Liver (tissue), 9 donors: ENCODE measurements around the gene NLGN1. TPM values are rescaled to one million over a fixed set of nuclear protein-coding genes. Genes with fewer than 3 reads are reported as not detected.

Source experiments
- DNase-seq: peaks from one replicate; pipeline ENCODE4 v3.0.0-alpha.2; 2017; ENCODE audit warnings: low spot score
- H3K27ac ChIP-seq, 2 donors: one replicate each; pipeline ENCODE4 v1.7.0; 2013; ENCODE audit warnings: inconsistent platforms in 2 of 2, low read length in 2 of 2, control low read depth in 1 of 2, low read depth in 1 of 2, mild to moderate bottlenecking in 1 of 2
- H3K27me3 ChIP-seq, 4 donors: one replicate each; pipeline versions ENCODE4 v1.6.1 to v1.7.0; 2013; ENCODE audit warnings: low read length in 3 of 4, inconsistent platforms in 1 of 4, mild to moderate bottlenecking in 1 of 4, moderate library complexity in 1 of 4; ENCODE audit not compliant: control insufficient read depth in 4 of 4, insufficient read depth in 4 of 4
- H3K36me3 ChIP-seq, 4 donors: one replicate each; pipeline versions ENCODE4 v1.6.1 to v1.7.0; 2013; ENCODE audit warnings: low read length in 3 of 4, mild to moderate bottlenecking in 3 of 4, low read depth in 1 of 4, moderate library complexity in 1 of 4; ENCODE audit not compliant: control insufficient read depth in 4 of 4, insufficient read depth in 3 of 4
- H3K4me1 ChIP-seq, 4 donors: one replicate each; pipeline versions ENCODE4 v1.6.1 to v1.7.0; 2013; ENCODE audit warnings: low read length in 3 of 4, mild to moderate bottlenecking in 3 of 4, moderate library complexity in 1 of 4; ENCODE audit not compliant: control insufficient read depth in 4 of 4, insufficient read depth in 4 of 4
- H3K4me3 ChIP-seq, 3 donors: one replicate each; pipeline versions ENCODE4 v1.6.1 to v1.7.0; 2013; ENCODE audit warnings: low read length in 3 of 3, control low read depth in 1 of 3, low read depth in 1 of 3, mild to moderate bottlenecking in 1 of 3
- H3K9ac ChIP-seq, 2 donors: one replicate each; pipeline ENCODE4 v1.7.0; 2013; ENCODE audit warnings: low read length in 2 of 2, mild to moderate bottlenecking in 2 of 2, moderate library complexity in 2 of 2, control low read depth in 1 of 2, low read depth in 1 of 2
- H3K9me3 ChIP-seq, 4 donors: one replicate each; pipeline versions ENCODE4 v1.6.1 to v1.7.0; 2013; ENCODE audit warnings: low read length in 3 of 4; ENCODE audit not compliant: control insufficient read depth in 4 of 4
- ATF3 ChIP-seq: IDR thresholded peaks from 2 replicates; pipeline ENCODE4 v1.6.1; 2016; ENCODE audit warnings: antibody characterized with exemption
- CTCF ChIP-seq: fragments of 150-350 bp; IDR thresholded peaks from 2 replicates; pipeline ENCODE4 v1.5.1; 2017; ENCODE audit warnings: improper control_type of control experiment, low read depth, low read length; ENCODE audit not compliant: missing input control
- EGR1 ChIP-seq, 2 donors: IDR thresholded peaks; 2 replicates each; pipeline ENCODE4 v1.6.1; 2016 to 2018; ENCODE audit warnings: antibody characterized with exemption in 2 of 2, low read depth in 2 of 2
- FOXA1 ChIP-seq: IDR thresholded peaks from 2 replicates; pipeline ENCODE4 v1.6.1; 2016; ENCODE audit warnings: antibody characterized with exemption
- FOXA2 ChIP-seq: IDR thresholded peaks from 2 replicates; pipeline ENCODE4 v1.6.1; 2016; ENCODE audit warnings: antibody characterized with exemption
- GABPA ChIP-seq, 2 donors: IDR thresholded peaks in 1 of 2; conservative IDR thresholded peaks in 1 of 2; 2 replicates each; pipeline ENCODE4 v1.6.1; 2016; ENCODE audit warnings: antibody characterized with exemption in 2 of 2, mild to moderate bottlenecking in 1 of 2, moderate library complexity in 1 of 2
- HNF4A ChIP-seq, 2 donors: conservative IDR thresholded peaks; 2 replicates each; pipeline ENCODE4 v1.6.1; 2016; ENCODE audit warnings: antibody characterized with exemption in 2 of 2, mild to moderate bottlenecking in 2 of 2
- HNF4G ChIP-seq: IDR thresholded peaks from 2 replicates; pipeline ENCODE4 v1.6.1; 2016; ENCODE audit warnings: antibody characterized with exemption
- JUND ChIP-seq, 2 donors: IDR thresholded peaks; 2 replicates each; pipeline ENCODE4 v1.6.1; 2016; ENCODE audit warnings: antibody characterized with exemption in 2 of 2
- NR2F2 ChIP-seq: IDR thresholded peaks from 2 replicates; pipeline ENCODE4 v1.6.1; 2016; ENCODE audit warnings: antibody characterized with exemption
- RAD21 ChIP-seq, 2 donors: IDR thresholded peaks; 2 replicates each; pipeline ENCODE4 v1.6.1; 2016; ENCODE audit warnings: antibody characterized with exemption in 2 of 2, mild to moderate bottlenecking in 2 of 2
- RXRA ChIP-seq, 2 donors: IDR thresholded peaks; 2 replicates each; pipeline ENCODE4 v1.6.1; 2017 to 2018; ENCODE audit warnings: antibody characterized with exemption in 2 of 2, mild to moderate bottlenecking in 1 of 2
- SP1 ChIP-seq: IDR thresholded peaks from 2 replicates; pipeline ENCODE4 v1.6.1; 2018; ENCODE audit warnings: antibody characterized with exemption, mild to moderate bottlenecking
- TAF1 ChIP-seq: conservative IDR thresholded peaks from 2 replicates; pipeline ENCODE4 v1.6.1; 2016; ENCODE audit warnings: antibody characterized with exemption, mild to moderate bottlenecking
- YY1 ChIP-seq: IDR thresholded peaks from 2 replicates; pipeline ENCODE4 v1.6.1; 2016; ENCODE audit warnings: antibody characterized with exemption, mild to moderate bottlenecking
- ZBTB33 ChIP-seq: IDR thresholded peaks from 2 replicates; pipeline ENCODE4 v1.6.1; 2016; ENCODE audit warnings: antibody characterized with exemption
- WGBS: extraction: QIAGEN DNeasy Blood & Tissue Kit; methylation state at CpG from one replicate; pipeline ENCODE4 v1.1.7; 2013; 5-methylcytosine and 5-hydroxymethylcytosine counted together
- polyA plus RNA-seq, 2 donors: library from polyadenylated mRNA; stranded (reverse) in 1 of 2; unstranded in 1 of 2; fragments of 200-250 nt in 1 of 2; fragments of >200 nt in 1 of 2; fragmentation: Nextera tagmentation in 1 of 2; extraction: Ambion mirVana in 1 of 2; gene quantifications; one replicate each; pipeline versions ENCODE4 v1.2.1 to v1.2.3, GENCODE V29; 2013 to 2015
- total RNA-seq, 2 donors: library from RNA; depleted of rRNA; stranded (reverse); fragments of >200 nt; gene quantifications; one replicate each; pipeline ENCODE4 v1.2.3, GENCODE V29; 2014
- TF ChIP-seq, protein P1 (sequence below): IDR thresholded peaks from 2 replicates; pipeline ENCODE4 v1.6.1; 2016; ENCODE audit warnings: antibody characterized with exemption
- TF ChIP-seq, protein P2 (sequence below): IDR thresholded peaks from 2 replicates; pipeline ENCODE4 v1.6.1; 2016; ENCODE audit warnings: antibody characterized with exemption, mild to moderate bottlenecking
- donor health status: healthy.
- donor health status: healthy.
- donor health status: healthy.
- donor health status: healthy.
- donor health status: healthy.

NLGN1 gene
- total and polyA plus RNA-seq, 4 donors: 0.02 to 0.67 (median 0.37) TPM; not detected in 1

GRCh38 chr3:173473237-173473636 is 75.7 kb downstream of the NLGN1 start:
- no peak overlapping the region for H3K4me3 ChIP-seq
- no peak overlapping the region for H3K9ac ChIP-seq
- no peak for DNase-seq
- 33% methylated on average over 1 of the region's 1 CpG for WGBS
- TF ChIP-seq GABPA (IDR thresholded peaks at IDR 0.05 in 1 of 2, conservative IDR thresholded peaks at IDR 0.05 in 1 of 2) (no peak), TAF1 (no peak), CTCF (no peak), JUND (IDR thresholded peaks at IDR 0.05) (no peak)
- TF ChIP-seq, protein P1, sequence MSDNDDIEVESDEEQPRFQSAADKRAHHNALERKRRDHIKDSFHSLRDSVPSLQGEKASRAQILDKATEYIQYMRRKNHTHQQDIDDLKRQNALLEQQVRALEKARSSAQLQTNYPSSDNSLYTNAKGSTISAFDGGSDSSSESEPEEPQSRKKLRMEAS: no peak
- H3K4me1 ChIP-seq: no peaks in the 10 kb centered on the region
- no peaks in the 10 kb centered on the region for H3K9me3 ChIP-seq
- no peaks in the 10 kb centered on the region for H3K27me3 ChIP-seq
- no peaks in the 10 kb centered on the region for H3K36me3 ChIP-seq
- H3K27ac ChIP-seq: no peak overlapping the region

DNA sequence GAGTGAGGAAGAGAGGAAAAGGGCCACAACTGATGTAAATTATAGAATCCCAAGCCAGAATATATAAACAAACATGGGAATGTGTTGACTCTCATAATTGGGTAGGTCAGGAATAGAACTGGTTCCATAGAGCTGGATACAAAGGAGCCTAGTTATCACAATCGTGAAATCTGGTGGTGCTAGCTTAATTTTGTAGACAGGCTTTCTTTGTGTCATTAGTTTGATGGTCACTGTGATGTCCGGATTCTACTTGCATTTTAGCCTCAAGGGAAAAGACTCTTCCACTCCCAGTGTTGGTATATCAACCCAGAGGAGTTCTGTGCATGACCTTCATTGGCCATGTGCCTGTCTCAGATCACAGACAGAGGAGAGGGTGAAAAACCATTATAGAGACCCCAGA is 81.8 kb downstream of the NLGN1 start:
- no peak for TF ChIP-seq CTCF
- no peak for TF ChIP-seq ATF3
- no peak for TF ChIP-seq RAD21 (IDR thresholded peaks at IDR 0.05)
- TF ChIP-seq EGR1 (IDR thresholded peaks at IDR 0.05; ENCODE audit: low read depth in 2 of 2): no peak
- TF ChIP-seq RXRA (IDR thresholded peaks at IDR 0.05): no peak
- TF ChIP-seq NR2F2: no peak
- TF ChIP-seq YY1: no peak
- TF ChIP-seq FOXA1: no peak
- no peak for TF ChIP-seq TAF1
- TF ChIP-seq JUND (IDR thresholded peaks at IDR 0.05): no peak
- TF ChIP-seq HNF4A (conservative IDR thresholded peaks at IDR 0.05): no peak
- TF ChIP-seq SP1: no peak
- TF ChIP-seq, protein P2, sequence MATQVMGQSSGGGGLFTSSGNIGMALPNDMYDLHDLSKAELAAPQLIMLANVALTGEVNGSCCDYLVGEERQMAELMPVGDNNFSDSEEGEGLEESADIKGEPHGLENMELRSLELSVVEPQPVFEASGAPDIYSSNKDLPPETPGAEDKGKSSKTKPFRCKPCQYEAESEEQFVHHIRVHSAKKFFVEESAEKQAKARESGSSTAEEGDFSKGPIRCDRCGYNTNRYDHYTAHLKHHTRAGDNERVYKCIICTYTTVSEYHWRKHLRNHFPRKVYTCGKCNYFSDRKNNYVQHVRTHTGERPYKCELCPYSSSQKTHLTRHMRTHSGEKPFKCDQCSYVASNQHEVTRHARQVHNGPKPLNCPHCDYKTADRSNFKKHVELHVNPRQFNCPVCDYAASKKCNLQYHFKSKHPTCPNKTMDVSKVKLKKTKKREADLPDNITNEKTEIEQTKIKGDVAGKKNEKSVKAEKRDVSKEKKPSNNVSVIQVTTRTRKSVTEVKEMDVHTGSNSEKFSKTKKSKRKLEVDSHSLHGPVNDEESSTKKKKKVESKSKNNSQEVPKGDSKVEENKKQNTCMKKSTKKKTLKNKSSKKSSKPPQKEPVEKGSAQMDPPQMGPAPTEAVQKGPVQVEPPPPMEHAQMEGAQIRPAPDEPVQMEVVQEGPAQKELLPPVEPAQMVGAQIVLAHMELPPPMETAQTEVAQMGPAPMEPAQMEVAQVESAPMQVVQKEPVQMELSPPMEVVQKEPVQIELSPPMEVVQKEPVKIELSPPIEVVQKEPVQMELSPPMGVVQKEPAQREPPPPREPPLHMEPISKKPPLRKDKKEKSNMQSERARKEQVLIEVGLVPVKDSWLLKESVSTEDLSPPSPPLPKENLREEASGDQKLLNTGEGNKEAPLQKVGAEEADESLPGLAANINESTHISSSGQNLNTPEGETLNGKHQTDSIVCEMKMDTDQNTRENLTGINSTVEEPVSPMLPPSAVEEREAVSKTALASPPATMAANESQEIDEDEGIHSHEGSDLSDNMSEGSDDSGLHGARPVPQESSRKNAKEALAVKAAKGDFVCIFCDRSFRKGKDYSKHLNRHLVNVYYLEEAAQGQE: no peak
- no peak for TF ChIP-seq HNF4G
- TF ChIP-seq ZBTB33: no peak
- TF ChIP-seq GABPA (IDR thresholded peaks at IDR 0.05 in 1 of 2, conservative IDR thresholded peaks at IDR 0.05 in 1 of 2): no peak
- TF ChIP-seq FOXA2: no peak
- TF ChIP-seq, protein P1: no peak
- H3K9me3 ChIP-seq: no peaks in the 10 kb centered on the region

More for the DNA sequence above, 81.8 kb downstream of the NLGN1 start:
- no peak for DNase-seq
- Histone ChIP-seq H3K4me3 (no peak overlapping the region), H3K27ac (no peak overlapping the region), H3K9ac (no peak overlapping the region), H3K4me1 (no peaks in the 10 kb centered on the region), H3K36me3 (no peaks in the 10 kb centered on the region), H3K27me3 (no peaks in the 10 kb centered on the region)
- WGBS: 62% methylated on average over 2 of the region's 2 CpGs
